Ramos (cell line): ENCODE results near the gene CYP3A5.

Experiments
- in situ Hi-C: fragments of 300-500 bp; cut with MboI; formaldehyde crosslinking; loops from one replicate; pipeline ENCODE4 v1.14.3; 2022; ENCODE audit warnings: low sequenced_read_pairs; ENCODE audit not compliant: unreplicated experiment

CYP3A5 gene

DNA sequence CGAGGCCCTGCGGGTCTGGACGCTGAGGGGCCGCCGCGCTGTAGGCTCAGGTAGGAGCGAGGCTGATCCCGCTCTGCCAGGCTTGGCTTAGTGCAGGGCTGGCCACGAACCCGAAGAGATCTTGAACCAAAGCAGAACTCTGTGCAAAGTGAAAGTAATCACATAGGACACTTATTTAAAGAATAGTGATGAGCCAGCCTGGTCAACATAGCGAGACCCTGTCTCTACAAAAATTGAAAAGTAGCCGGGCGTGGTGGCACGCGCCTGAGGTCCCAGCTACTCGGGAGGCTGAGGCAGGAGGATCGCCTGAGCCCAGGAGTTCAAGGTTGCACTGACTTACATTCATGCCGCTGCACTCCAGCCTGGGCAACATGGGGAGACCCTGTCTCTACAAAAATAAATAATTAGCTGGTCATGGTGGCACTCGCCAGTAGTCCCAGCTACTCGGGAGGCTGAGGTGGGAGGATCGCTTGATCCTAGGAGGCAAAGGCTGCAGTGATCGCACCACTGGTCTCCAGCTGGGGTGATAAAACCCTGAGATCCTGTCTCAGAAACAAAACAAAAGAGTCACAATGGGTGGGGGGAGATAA lies 62.5 kb downstream of the CYP3A5 start:
- in situ Hi-C loops, result loop anchor here (5.0 kb wide), 1 partner anchor 55 kb away; no protein-coding TSS in a partner anchor

DNA sequence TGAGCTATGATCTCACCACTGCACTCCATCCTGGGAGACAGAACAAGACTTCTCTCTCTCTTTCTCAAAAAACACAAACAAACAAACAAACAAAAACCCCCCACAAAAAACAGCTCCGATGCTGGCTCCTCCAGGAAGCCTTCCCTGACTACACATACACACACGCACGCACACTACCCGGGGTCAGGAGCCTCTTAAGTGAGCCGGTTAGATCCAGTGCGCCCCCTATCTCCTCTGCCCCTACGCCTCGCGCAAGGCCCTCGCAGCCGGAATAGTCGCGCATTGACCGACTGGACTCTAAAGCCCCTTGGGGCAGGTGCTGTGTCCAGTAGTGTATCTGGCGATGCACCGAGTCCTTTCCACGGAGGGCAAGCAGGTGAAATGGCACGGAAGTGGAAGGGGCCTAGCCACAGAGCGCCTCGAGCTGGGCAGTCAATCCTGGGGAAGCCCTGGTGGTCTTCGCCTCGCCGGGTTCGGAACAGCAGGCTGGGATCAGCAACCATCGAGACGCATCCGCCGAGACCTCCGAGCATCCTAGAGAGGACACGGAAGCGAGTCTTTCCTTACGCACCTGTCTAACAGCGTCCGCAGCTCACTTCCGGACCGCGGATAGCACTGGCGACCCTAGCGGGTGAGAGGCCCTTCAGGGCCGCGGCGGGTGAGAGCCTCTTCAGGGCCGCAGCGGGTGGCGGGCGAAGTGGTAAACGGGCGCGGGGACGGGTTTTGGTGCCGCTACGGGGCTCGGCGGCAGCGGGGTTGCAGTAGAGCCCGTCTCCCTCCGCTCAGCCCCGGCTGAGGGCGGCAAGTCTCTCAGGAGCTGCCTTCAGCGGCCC lies 63.2 kb downstream of the CYP3A5 start, which contains the start of gene ZSCAN25:
ZSCAN25 (plus strand) TSS at position 588 of the 833 bp plus-strand sequence. CDS start 2,661 bp downstream, outside the sequence.
- in situ Hi-C loops, result loop anchor here (5.0 kb wide), 1 partner anchor 54 kb away; no protein-coding TSS in a partner anchor

DNA sequence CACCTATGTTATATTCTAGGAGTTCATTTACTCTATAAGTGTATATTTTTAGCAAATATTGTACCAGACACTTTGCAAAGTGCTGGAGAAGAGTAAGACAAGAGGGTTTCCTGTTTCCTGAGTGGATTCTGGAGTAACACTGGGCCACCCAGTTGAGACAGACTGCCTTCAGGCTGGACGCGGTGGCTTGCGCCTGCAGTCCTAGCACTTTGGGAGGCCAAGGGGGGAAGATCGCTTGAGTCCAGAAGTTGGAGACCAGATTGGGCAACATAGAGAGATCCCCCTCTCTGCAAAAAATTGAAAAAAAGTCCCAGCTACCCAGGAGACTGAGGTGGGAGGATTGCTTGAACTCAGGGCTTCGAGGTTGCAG lies 63.8 kb downstream of the CYP3A5 start:
- in situ Hi-C loops, result loop anchor here (5.0 kb wide), 1 partner anchor 54 kb away; no protein-coding TSS in a partner anchor

DNA sequence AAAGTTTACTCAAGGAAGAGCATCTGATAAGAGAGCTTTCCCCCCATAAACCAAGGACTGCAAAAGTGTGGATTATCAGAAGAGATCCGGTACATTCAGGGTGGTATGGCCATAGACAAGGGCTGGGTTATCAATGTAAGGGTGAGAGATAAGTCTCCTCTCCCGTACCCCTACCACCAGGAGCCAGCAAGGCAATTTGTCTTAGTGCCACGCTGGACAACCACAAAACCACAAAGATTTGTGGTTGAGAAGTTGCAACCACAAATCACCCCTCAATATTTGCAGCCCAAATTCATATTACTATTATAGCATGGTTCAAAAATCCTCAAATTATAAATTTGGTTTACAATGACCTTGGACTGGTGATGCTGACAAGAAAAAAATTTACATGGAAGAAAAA lies 65.3 kb downstream of the CYP3A5 start:
- in situ Hi-C loops, result no loop called here

DNA sequence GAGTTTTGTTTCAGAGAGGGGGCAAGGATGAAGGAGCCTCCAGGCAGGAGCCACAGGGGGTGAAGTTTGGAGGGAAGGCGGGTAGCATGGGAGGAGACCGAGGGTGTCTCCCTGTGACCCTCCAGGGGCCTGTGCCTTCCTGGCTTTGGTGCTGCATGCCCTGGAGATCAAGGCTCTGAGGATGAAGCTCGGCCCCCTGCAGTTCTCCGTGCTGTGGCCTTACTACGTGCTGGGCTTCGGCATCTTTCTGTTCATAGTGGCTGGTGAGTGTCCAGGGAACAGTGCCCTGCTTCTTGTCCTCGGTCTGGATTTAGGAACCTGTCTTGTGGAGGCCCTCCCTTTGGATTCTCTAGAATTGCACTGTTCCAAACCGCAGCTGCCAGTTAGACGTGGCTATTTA lies 72.2 kb downstream of the CYP3A5 start:
- in situ Hi-C loops, result no loop called here

DNA sequence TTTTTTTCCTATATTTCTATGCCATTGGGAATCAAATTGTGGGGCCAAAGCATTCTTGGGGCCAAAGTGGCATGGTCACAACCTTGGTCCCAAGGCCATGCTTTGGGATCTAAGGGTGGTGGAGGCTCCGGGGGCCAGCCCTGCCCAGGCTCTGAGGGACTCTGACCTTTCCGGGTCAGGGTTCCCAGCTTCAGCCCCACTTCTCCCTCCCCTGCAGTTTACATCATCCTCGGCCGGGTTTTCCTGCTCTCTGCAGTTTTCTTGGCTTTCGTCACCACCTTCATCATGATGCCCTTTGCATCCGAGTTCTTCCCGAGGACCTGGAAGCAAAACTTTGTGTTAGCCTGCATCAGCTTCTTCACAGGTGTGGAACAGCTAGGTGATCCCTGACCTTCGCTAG lies 73.3 kb downstream of the CYP3A5 start:
- in situ Hi-C loops, result no loop called here

DNA sequence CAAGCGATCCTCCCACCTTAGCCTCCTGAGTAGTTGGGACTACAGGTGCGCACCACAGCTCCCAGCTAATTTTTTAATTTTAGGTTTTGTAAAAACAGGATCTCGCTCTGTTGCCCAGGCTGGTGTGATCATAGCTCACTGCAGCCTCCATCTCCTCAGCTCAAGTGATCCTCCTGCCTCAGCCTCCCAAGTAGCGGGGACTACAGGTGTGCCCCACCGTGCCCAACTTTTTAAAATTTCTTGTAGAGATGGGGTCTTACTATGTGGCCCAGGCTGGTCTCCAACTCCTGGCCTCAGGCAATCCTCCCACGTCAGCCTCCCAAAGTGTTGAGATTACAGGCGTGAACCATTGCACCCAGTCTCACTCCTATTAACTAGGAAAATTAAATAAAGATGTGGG lies 74.3 kb downstream of the CYP3A5 start:
- in situ Hi-C loops, result no loop called here

DNA sequence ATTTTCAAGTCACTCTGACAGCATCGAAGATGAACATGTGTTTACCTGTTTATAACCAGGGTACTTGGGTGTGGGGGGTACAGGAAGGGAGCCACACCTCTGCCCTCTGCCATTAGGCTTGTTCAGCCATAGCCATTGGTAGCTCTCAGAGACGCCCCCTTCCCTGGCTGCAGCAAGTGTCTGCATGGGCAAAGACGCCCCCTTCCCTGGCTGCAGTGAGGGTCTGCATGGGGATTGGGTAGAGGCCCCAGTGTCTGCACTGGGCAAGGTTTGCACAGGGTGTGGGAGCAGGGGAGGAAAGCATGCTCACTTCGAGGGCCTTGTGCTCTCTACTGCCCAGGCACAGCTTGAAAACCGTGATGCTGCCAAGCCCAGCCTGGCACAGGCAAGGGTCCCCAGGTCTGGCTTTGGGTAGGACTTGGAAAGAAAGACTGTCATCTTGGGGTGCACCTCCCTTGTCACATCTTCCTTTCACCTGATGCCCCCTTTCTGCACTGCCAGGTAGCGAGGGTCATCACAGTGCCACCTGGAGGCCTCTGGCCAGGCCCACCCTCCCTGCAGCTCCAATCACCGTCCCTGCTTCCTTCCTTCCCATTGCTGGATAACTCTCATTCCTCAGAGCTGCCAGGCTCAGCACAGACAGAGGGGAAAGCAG lies 78.0 kb downstream of the CYP3A5 start:
- in situ Hi-C loops, result no loop called here

DNA sequence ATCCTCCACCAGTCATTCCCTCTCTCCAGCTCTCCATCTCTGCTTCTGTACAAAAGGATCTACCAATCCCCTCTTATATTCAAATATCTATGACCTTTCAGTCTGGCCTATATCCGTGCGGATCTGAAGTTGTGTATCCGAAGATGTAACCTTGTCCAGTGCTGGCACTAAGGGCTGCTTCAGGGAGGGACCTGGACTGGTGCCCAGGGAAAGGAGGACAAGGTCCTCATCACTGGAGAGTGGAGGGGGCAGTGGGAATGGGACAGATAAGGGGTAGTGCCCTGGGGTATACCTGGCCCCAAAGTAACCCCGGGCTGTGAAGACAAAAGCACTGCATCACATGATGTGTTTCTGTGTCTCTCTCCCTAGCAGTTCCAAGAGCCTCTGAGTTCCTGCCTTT lies 80.0 kb downstream of the CYP3A5 start:
- in situ Hi-C loops, result no loop called here
